Measurements from ENCODE around the gene RIC8A. TPM values are rescaled to one million over a fixed set of nuclear protein-coding genes. Genes with fewer than 3 reads are reported as not detected.

RIC8A gene
- total RNA-seq, 1 experiment from 2014 or later: 180 TPM

Other genes with a start within 250 kb of the RIC8A start
- gene SCGB1C1, start 14.6 kb upstream of the RIC8A start, total RNA-seq (2014; rRNA removed): not detected in 2 replicates
- gene BET1L, start 309 bp upstream of the RIC8A start, total RNA-seq (2014; rRNA removed): 12.6 and 14.4 TPM in 2 replicates
- 13.8 and 23.8 TPM in 2 replicates for gene SIRT3, start 28.6 kb downstream of the RIC8A start, total RNA-seq (2014; rRNA removed)
- 226 and 255 TPM in 2 replicates for gene PSMD13, start 29.3 kb downstream of the RIC8A start, total RNA-seq (2014; rRNA removed)
- not detected in 2 replicates for gene NLRP6, start 70.7 kb downstream of the RIC8A start, total RNA-seq (2014; rRNA removed)
- 10.6 and 12.4 TPM in 2 replicates for gene PGGHG, start 81.4 kb downstream of the RIC8A start, total RNA-seq (2014; rRNA removed)
- not detected in 2 replicates for gene IFITM5, start 91.8 kb downstream of the RIC8A start, total RNA-seq (2014; rRNA removed)
- 36.3 and 49.0 TPM in 2 replicates for gene IFITM2, start 100.1 kb downstream of the RIC8A start, total RNA-seq (2014; rRNA removed)
- 2.0 and 2.2 TPM in 2 replicates for gene IFITM1, start 106.3 kb downstream of the RIC8A start, total RNA-seq (2014; rRNA removed)
- gene IFITM3, start 113.2 kb downstream of the RIC8A start, total RNA-seq (2014; rRNA removed): 91.6 and 97.6 TPM in 2 replicates
- gene B4GALNT4, start 161.8 kb downstream of the RIC8A start, total RNA-seq (2014; rRNA removed): 52.9 and 87.9 TPM in 2 replicates
- gene PKP3, start 186.5 kb downstream of the RIC8A start, total RNA-seq (2014; rRNA removed): 218 and 222 TPM in 2 replicates
- 85.4 and 112 TPM in 2 replicates for gene SIGIRR, start 207.3 kb downstream of the RIC8A start, total RNA-seq (2014; rRNA removed)
- 16.6 and 22.5 TPM in 2 replicates for gene ANO9, start 234.3 kb downstream of the RIC8A start, total RNA-seq (2014; rRNA removed)
- gene PTDSS2, start 242.6 kb downstream of the RIC8A start, total RNA-seq (2014; rRNA removed): 53.0 and 91.0 TPM in 2 replicates

Measured in PC-3 (cell line).